PC-3 (cell line): Measurements from ENCODE around the gene OR14I1. TPM values are rescaled to one million over a fixed set of nuclear protein-coding genes. Genes with fewer than 3 reads are reported as not detected.

Experiments
- total RNA-seq: library from RNA; depleted of rRNA; stranded (reverse); fragments of >200 nt; gene quantifications from 2 replicates; pipeline ENCODE4 v1.2.3, GENCODE V29; 2014; rRNA removed

The OR14I1 gene
- total RNA-seq, 1 experiment from 2014 or later = not detected

Other genes with a start within 250 kb of the OR14I1 start
- not detected in 2 replicates for gene OR2T3, start 229.4 kb downstream of the OR14I1 start, total RNA-seq
- not detected in 2 replicates for gene OR2T5, start 214.2 kb downstream of the OR14I1 start, total RNA-seq
- gene OR2G6, start 194.7 kb downstream of the OR14I1 start, total RNA-seq = not detected in 2 replicates
- gene OR2T29, start 140.0 kb downstream of the OR14I1 start, total RNA-seq = not detected in 2 replicates
- not detected in 2 replicates for gene OR2T34, start 128.0 kb downstream of the OR14I1 start, total RNA-seq
- gene OR2T10, start 105.1 kb downstream of the OR14I1 start, total RNA-seq = not detected in 2 replicates
- gene OR2T11, start 67.7 kb downstream of the OR14I1 start, total RNA-seq = not detected in 2 replicates
- not detected in 2 replicates for gene OR2T35, start 57.5 kb downstream of the OR14I1 start, total RNA-seq
- not detected in 2 replicates for gene OR2T27, start 47.2 kb downstream of the OR14I1 start, total RNA-seq
- gene LYPD8, start 53.0 kb upstream of the OR14I1 start, total RNA-seq = not detected in 2 replicates
- gene SH3BP5L, start 123.1 kb upstream of the OR14I1 start, total RNA-seq = 63.5 and 70.6 TPM in 2 replicates
- 83.9 and 89.4 TPM in 2 replicates for gene ZNF672, start 135.5 kb upstream of the OR14I1 start, total RNA-seq
- gene ZNF692, start 156.3 kb upstream of the OR14I1 start, total RNA-seq = 71.9 and 85.4 TPM in 2 replicates
- 6.5 and 9.2 TPM in 2 replicates for gene PGBD2, start 203.5 kb upstream of the OR14I1 start, total RNA-seq